NCI-H2029 treated with DMSO at 0.1 percent for 48 hours (cell line): ENCODE measurements around the gene TPI1.

Experiments used
- DNase-seq: peaks from one replicate; lab custom pipeline; 2025; lab: John Stamatoyannopoulos, UW

The TPI1 gene

GRCh38 chr12:6828781-6829535 lies 38.4 kb upstream of the TPI1 start:
- no peak for DNase-seq

GRCh38 chr12:6829536-6830220 lies 37.7 kb upstream of the TPI1 start:
- no peak for DNase-seq

GRCh38 chr12:6830286-6830890 lies 36.9 kb upstream of the TPI1 start:
- DNase-seq, result no peak

GRCh38 chr12:6830999-6831398 lies 36.3 kb upstream of the TPI1 start:
- DNase-seq, result no peak

- no peak for DNase-seq
Observed at GRCh38 chr12:6831450-6831995, 35.8 kb upstream of the TPI1 start.

- DNase-seq, result no peak
Observed at GRCh38 chr12:6832125-6832524, 35.2 kb upstream of the TPI1 start.

GRCh38 chr12:6833189-6833890 lies 34.0 kb upstream of the TPI1 start:
- no peak for DNase-seq

- no peak for DNase-seq
Observed at GRCh38 chr12:6834254-6834653, 33.1 kb upstream of the TPI1 start.

- no peak for DNase-seq
Observed at GRCh38 chr12:6834873-6835272, 32.5 kb upstream of the TPI1 start.

- DNase-seq, result no peak
Observed at GRCh38 chr12:6836851-6837250, 30.5 kb upstream of the TPI1 start.

GRCh38 chr12:6837370-6838060 lies 29.8 kb upstream of the TPI1 start:
- DNase-seq, result no peak

GRCh38 chr12:6838854-6839253 lies 28.5 kb upstream of the TPI1 start:
- DNase-seq, result no peak

- DNase-seq, result no peak
Observed at GRCh38 chr12:6839482-6840201, 27.7 kb upstream of the TPI1 start.

GRCh38 chr12:6840330-6840729 lies 27.0 kb upstream of the TPI1 start:
- DNase-seq, result no peak

- no peak for DNase-seq
Observed at GRCh38 chr12:6840761-6841515, 26.4 kb upstream of the TPI1 start, which contains the start of gene GNB3. TSS of gene GNB3 (plus strand) at chr12:6840925. CDS start at chr12:6841288, 363 bp downstream.

- DNase-seq, result no peak
Observed at GRCh38 chr12:6842075-6842474, 25.3 kb upstream of the TPI1 start.

- DNase-seq, result no peak
Observed at GRCh38 chr12:6843118-6843902, 24.0 kb upstream of the TPI1 start.

- no peak for DNase-seq
Observed at GRCh38 chr12:6845395-6845794, 21.9 kb upstream of the TPI1 start.

- DNase-seq, result no peak
Observed at GRCh38 chr12:6846316-6846869, 20.9 kb upstream of the TPI1 start.
